Parathyroid adenoma (tissue), 2 donors: ENCODE data around the gene SRBD1.

ENCODE experiments used
- H2AFZ ChIP-seq: fragments of 300-600 bp; sonication (generic); one replicate; pipeline ENCODE4 v1.7.0; 2017; ENCODE audit warnings: antibody characterized with exemption, mild to moderate bottlenecking
- H3K27ac ChIP-seq: fragments of 300-600 bp; sonication (generic); one replicate; pipeline ENCODE4 v1.7.0; 2017
- H3K27me3 ChIP-seq: fragments of 300-600 bp; sonication (generic); one replicate; pipeline ENCODE4 v1.7.0; 2017; ENCODE audit warnings: low read length; ENCODE audit not compliant: control insufficient read depth, insufficient read depth
- H3K36me3 ChIP-seq: fragments of 300-600 bp; sonication (generic); one replicate; pipeline ENCODE4 v1.7.0; 2017; ENCODE audit warnings: low read length; ENCODE audit not compliant: control insufficient read depth, insufficient read depth
- H3K4me1 ChIP-seq: fragments of 300-600 bp; sonication (generic); one replicate; pipeline ENCODE4 v1.7.0; 2017; ENCODE audit warnings: control low read depth
- H3K4me2 ChIP-seq: fragments of 300-600 bp; sonication (generic); one replicate; pipeline ENCODE4 v1.7.0; 2017; ENCODE audit warnings: low read length
- H3K4me3 ChIP-seq: fragments of 300-600 bp; sonication (generic); one replicate; pipeline ENCODE4 v1.7.0; 2017; ENCODE audit warnings: low read depth, low read length
- H3K79me2 ChIP-seq: fragments of 300-600 bp; sonication (generic); one replicate; pipeline ENCODE4 v1.7.0; 2017; ENCODE audit warnings: control low read depth
- H3K9ac ChIP-seq: fragments of 300-600 bp; sonication (generic); one replicate; pipeline ENCODE4 v1.7.0; 2017; ENCODE audit warnings: mild to moderate bottlenecking
- H3K9me3 ChIP-seq: fragments of 300-600 bp; sonication (generic); one replicate; pipeline ENCODE4 v1.7.0; 2017; ENCODE audit warnings: low read length; ENCODE audit not compliant: control insufficient read depth
- TF ChIP-seq, protein P1 (sequence below): fragments of 300-600 bp; sonication (generic); IDR thresholded peaks from one replicate; pipeline ENCODE4 v1.7.0; 2017; ENCODE audit warnings: antibody characterized with exemption, mild to moderate bottlenecking
- donor health status: primary hyperparathyroidism.

Gene SRBD1

GRCh38 chr2:45652090-45653031 is 41.3 kb upstream of the SRBD1 start:
- Histone ChIP-seq H3K36me3 (no peaks in the 10 kb centered on the region), H2AFZ (peak overlapping the region; percentile 92), H3K9me3 (no peaks in the 10 kb centered on the region), H3K4me3 (peak overlapping the region; percentile 95), H3K27me3 (no peaks in the 10 kb centered on the region), H3K4me1 (peaks cover 20% of the 10 kb centered on the region), H3K79me2 (peaks cover 37% of the 10 kb centered on the region), H3K27ac (peak overlapping the region; percentile 98), H3K4me2 (peak overlapping the region; percentile 86), H3K9ac (peak overlapping the region; percentile 88)
- TF ChIP-seq, protein P1, sequence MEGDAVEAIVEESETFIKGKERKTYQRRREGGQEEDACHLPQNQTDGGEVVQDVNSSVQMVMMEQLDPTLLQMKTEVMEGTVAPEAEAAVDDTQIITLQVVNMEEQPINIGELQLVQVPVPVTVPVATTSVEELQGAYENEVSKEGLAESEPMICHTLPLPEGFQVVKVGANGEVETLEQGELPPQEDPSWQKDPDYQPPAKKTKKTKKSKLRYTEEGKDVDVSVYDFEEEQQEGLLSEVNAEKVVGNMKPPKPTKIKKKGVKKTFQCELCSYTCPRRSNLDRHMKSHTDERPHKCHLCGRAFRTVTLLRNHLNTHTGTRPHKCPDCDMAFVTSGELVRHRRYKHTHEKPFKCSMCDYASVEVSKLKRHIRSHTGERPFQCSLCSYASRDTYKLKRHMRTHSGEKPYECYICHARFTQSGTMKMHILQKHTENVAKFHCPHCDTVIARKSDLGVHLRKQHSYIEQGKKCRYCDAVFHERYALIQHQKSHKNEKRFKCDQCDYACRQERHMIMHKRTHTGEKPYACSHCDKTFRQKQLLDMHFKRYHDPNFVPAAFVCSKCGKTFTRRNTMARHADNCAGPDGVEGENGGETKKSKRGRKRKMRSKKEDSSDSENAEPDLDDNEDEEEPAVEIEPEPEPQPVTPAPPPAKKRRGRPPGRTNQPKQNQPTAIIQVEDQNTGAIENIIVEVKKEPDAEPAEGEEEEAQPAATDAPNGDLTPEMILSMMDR, result no peak

DNA sequence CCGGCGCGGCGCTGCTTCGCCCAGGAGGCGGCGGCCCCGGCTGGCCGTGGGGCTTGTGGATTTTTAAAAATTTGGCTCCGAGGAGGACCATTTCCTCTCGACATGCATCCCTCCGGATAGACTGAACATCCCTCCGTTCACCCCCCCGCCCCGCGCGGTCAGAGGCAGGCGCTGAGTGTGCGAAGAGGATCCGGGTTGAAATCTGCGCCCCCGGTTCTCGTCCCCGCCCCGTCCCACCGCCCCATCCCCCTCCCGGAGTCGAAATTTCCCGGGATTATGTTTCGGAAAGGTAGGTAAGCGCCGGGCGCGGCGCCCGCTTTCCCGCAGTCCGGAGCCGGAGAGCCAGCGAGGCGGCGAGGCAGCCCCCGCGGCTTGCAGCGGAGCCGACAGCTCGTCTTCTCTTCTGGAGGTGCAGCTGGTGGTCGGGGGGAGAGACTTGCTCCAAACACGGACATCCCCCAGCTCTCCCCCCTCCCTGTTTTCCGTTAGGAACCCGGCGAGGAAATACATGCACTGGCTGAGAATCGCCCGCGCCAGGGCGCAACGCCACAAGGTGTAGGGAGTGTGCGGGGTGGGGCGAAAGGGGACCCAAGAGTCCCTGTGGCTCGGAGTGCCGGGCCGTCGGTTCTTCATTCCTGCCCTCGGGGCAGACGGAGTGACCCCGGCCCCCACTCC is 40.5 kb upstream of the SRBD1 start, which contains the start of gene PRKCE:
PRKCE (plus strand) TSS at position 261 of the 675 bp plus-strand sequence.
- H3K27ac ChIP-seq, result peak within 1 kb of the TSS; percentile 98
- peak within 1 kb of the TSS; percentile 100 for H2AFZ ChIP-seq
- H3K79me2 ChIP-seq, result peaks cover 32% of the 10 kb centered on the region
- peak within 1 kb of the TSS; percentile 88 for H3K9ac ChIP-seq
- no peaks in the 10 kb centered on the region for H3K27me3 ChIP-seq
- no peaks in the 10 kb centered on the region for H3K9me3 ChIP-seq
- H3K4me2 ChIP-seq, result peak within 1 kb of the TSS; percentile 100
- H3K4me1 ChIP-seq, result peaks cover 20% of the 10 kb centered on the region
- TF ChIP-seq, protein P1, result no peak
- no peaks in the 10 kb centered on the region for H3K36me3 ChIP-seq
- peak within 1 kb of the TSS; percentile 95 for H3K4me3 ChIP-seq

GRCh38 chr2:45650851-45651414 is 39.9 kb upstream of the SRBD1 start:
- Histone ChIP-seq H3K4me2 (peak overlapping the region; percentile 100), H3K36me3 (no peaks in the 10 kb centered on the region), H3K9ac (peak overlapping the region; percentile 88), H3K4me3 (peak overlapping the region; percentile 95), H3K9me3 (no peaks in the 10 kb centered on the region), H3K79me2 (peaks cover 32% of the 10 kb centered on the region), H3K27ac (peak overlapping the region; percentile 98), H3K4me1 (peaks cover 20% of the 10 kb centered on the region), H3K27me3 (no peaks in the 10 kb centered on the region), H2AFZ (peak overlapping the region; percentile 100)
- TF ChIP-seq, protein P1, result peak; percentile 54

DNA sequence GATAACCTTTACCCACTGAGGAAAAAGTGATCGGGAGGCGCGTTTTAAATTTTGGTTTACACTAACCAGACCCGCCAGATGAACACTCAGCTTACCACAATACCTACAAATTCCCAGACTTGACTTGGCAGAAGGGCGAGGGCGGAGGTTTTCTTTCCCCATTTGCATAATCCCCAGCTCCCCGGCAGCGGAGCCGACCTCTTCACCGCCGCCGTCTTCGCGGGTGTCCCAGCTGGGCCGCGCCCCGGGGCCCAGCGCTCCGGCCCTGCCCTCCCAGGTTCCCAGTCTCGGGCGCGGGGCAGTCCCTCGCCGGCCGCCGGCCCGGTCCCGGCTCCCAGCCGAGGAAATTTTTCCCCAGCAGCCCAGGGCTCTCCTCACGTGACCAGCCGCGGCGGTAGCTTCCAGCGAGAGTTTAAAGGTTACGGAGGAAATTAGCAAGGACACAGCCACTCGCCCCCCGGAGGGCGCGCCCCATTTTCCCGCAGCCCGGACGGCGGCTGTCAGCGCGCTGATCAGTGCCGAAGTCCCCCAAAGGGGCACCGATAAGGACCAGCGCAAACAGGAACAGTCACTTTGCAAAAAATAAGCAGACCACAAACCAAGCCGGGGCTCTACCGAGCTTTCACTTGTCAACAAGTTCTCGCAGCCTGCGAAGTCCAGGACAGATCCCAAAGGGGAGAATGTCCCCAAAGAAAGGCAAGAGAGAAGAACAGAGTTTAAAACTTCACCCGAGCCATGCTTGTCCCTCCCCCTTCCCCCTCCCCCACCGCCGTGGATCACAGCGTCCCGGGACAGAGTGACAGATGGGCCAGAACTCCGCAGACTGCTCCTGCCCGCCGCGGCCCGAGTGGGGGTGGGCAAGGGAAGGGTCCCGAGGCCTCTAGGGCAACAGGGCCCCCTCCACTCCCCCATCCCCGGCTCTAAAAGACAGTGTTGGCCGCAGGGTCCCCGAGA is 39.1 kb upstream of the SRBD1 start:
- H3K9me3 ChIP-seq, result no peaks in the 10 kb centered on the region
- H3K27me3 ChIP-seq, result no peaks in the 10 kb centered on the region
- TF ChIP-seq, protein P1, result no peak
- peak overlapping the region; percentile 98 for H3K27ac ChIP-seq
- H3K4me2 ChIP-seq, result peak overlapping the region; percentile 100
- H3K4me1 ChIP-seq, result peaks cover 20% of the 10 kb centered on the region
- peaks cover 27% of the 10 kb centered on the region for H3K79me2 ChIP-seq
- H3K9ac ChIP-seq, result peak overlapping the region; percentile 85
- H3K4me3 ChIP-seq, result peak overlapping the region; percentile 95
- H2AFZ ChIP-seq, result peak overlapping the region; percentile 100
- H3K36me3 ChIP-seq, result no peaks in the 10 kb centered on the region
